GM21619 (cell line): ENCODE results near the gene CADPS.

Experiments used
- ATAC-seq: cut with Tn5 transposase; IDR thresholded peaks from one replicate; pipeline ENCODE4 v1.9.1; 2021; ENCODE audit not compliant: unreplicated experiment

The CADPS gene

GRCh38 chr3:62365391-62366125 is 509.7 kb downstream of the CADPS start:
- ATAC-seq: no peak

- no peak for ATAC-seq
Observed at GRCh38 chr3:62364191-62364590, 511.0 kb downstream of the CADPS start.

- ATAC-seq: no peak
Observed at GRCh38 chr3:62363275-62363674, 511.9 kb downstream of the CADPS start.

DNA sequence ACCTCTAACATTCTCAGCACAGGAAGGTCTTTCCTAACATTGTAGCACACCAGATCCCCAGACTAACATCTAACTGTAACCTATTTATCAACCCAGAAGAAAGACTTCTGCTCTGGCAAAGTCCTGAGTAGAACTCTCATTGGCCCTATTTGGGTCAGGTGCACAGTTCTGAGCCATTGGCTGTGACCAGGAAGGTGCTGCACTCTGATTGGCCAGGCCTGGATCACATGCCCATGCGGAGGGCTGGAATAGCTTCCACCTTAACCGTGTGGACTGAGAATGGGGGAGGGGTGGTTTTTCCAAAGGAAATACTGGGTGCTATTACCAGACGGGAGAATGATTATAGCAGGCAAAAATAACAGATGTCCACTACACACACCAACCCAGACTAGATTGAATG is 513.4 kb downstream of the CADPS start:
- peak; percentile 20 for ATAC-seq

- ATAC-seq: peak; percentile 93
Observed at GRCh38 chr3:62361261-62361660, 514.0 kb downstream of the CADPS start.

DNA sequence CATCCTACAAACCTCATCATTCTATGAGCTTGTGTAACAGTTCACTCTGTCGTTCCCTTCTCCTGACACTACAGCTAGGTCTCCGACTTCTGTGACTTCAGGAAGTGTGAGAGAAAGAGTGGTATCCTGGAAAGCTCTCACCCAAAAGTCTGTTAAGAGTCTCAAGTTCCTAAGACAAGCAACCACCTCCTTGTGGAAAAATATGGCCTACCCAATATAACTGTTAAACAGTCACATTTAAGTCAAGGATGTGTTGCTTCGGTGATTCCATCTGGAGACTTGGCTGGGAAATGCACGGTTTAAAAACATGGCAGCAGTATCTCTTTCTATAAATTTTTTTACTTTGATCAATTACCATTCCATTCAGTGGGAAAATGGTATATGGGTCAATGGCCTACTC is 515.7 kb downstream of the CADPS start:
- no peak for ATAC-seq

GRCh38 chr3:62356356-62356755 is 518.9 kb downstream of the CADPS start:
- no peak for ATAC-seq

DNA sequence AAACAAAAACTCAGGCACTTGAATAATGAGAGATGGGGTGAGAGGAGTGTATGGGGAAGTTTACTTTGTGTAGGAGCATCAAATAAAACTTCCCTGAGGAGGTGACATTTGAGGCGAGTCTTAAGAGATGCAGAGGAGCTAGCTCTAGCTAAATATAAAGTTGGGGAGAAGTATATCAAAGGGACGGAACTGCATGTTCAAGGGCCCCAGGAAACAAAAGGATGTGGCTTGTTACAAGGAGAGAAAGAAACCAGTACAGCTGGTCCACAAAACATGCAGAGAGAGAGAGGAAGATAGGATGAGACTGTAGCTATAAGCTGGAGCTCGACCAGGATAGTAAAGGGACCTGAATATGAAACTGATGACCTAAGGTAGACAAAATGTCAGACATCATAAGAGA is 519.5 kb downstream of the CADPS start:
- ATAC-seq: no peak
